Neural cell (in vitro differentiated cells): ENCODE results near the gene SZT2.

Source experiments
- EP300 ChIP-seq: fragments of 450-650 bp; conservative IDR thresholded peaks from 2 replicates; pipeline ENCODE4 v1.6.1; 2014; ENCODE audit warnings: antibody characterized with exemption, mild to moderate bottlenecking, moderate library complexity; ENCODE audit not compliant: poor library complexity, severe bottlenecking
- EZH2 ChIP-seq: fragments of 200-600, 300-800 bp; shearing (Covaris generic), sonication (generic); IDR thresholded peaks from 2 replicates; pipeline ENCODE4 v1.6.1; 2014; ENCODE audit warnings: antibody characterized with exemption, low read length, borderline replicate concordance, mild to moderate bottlenecking; ENCODE audit not compliant: insufficient read depth, poor library complexity, severe bottlenecking
- POLR2AphosphoS5 ChIP-seq: IDR thresholded peaks from 2 replicates; pipeline ENCODE4 v1.6.1; 2012
- RAD21 ChIP-seq: fragments of 450-650 bp; conservative IDR thresholded peaks from 2 replicates; pipeline ENCODE4 v1.6.1; 2014; ENCODE audit warnings: antibody characterized with exemption, mild to moderate bottlenecking, moderate library complexity
- SMC3 ChIP-seq: fragments of 450-650 bp; conservative IDR thresholded peaks from 2 replicates; pipeline ENCODE4 v1.6.1; 2014; ENCODE audit warnings: antibody characterized with exemption, mild to moderate bottlenecking, moderate library complexity; ENCODE audit not compliant: poor library complexity
- TAF1 ChIP-seq: IDR thresholded peaks from 2 replicates; pipeline ENCODE4 v1.6.1; 2012; ENCODE audit warnings: low read depth
- TF ChIP-seq, protein P1 (sequence below): fragments of 450-650 bp; IDR thresholded peaks from 2 replicates; pipeline ENCODE4 v1.5.1; 2014; ENCODE audit warnings: antibody characterized with exemption, mild to moderate bottlenecking, moderate library complexity; ENCODE audit not compliant: poor library complexity, severe bottlenecking
- TF ChIP-seq, protein P2 (sequence below): IDR thresholded peaks from 2 replicates; pipeline ENCODE4 v1.6.1; 2012; ENCODE audit warnings: borderline replicate concordance

DNA sequence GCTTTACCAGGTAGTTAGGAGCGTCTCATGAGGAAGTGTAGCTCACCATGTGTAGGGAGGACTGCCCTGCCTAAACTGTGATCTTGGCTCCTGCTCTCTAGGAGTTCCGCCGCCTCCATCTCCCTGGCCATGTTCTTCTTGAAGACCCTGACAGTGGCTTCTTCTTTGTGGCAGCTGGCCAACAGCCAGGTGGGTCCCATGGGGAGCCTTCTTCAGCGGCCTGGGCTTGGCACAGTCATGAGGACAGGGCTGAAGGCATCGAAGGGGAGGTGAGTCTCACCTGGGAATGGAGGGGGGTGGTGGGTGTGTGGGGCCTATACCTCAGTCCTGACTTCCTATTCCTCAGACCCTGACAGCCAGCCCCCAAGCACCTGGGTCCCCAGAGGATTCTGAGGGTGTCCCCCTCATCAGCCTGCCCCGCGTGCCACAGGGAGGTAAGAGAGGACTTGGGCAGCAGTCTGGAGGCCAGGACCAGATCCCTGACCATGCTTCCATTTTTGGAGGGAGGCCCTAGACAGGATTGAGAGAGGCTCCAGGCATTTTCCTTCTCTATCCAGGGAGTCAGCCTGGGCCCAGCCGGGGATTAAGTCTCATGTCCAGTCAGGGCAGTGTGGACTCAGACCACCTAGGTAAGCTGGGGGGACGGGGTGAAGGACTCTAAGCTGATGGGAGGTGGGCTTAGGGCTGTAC, 42.6 kb downstream of the SZT2 start:
- TF ChIP-seq, protein P1, sequence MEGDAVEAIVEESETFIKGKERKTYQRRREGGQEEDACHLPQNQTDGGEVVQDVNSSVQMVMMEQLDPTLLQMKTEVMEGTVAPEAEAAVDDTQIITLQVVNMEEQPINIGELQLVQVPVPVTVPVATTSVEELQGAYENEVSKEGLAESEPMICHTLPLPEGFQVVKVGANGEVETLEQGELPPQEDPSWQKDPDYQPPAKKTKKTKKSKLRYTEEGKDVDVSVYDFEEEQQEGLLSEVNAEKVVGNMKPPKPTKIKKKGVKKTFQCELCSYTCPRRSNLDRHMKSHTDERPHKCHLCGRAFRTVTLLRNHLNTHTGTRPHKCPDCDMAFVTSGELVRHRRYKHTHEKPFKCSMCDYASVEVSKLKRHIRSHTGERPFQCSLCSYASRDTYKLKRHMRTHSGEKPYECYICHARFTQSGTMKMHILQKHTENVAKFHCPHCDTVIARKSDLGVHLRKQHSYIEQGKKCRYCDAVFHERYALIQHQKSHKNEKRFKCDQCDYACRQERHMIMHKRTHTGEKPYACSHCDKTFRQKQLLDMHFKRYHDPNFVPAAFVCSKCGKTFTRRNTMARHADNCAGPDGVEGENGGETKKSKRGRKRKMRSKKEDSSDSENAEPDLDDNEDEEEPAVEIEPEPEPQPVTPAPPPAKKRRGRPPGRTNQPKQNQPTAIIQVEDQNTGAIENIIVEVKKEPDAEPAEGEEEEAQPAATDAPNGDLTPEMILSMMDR: no peak
- TF ChIP-seq SMC3 (no peak), EP300 (no peak), TAF1 (no peak), RAD21 (no peak), EZH2 (no peak), POLR2AphosphoS5 (no peak)
- TF ChIP-seq, protein P2, sequence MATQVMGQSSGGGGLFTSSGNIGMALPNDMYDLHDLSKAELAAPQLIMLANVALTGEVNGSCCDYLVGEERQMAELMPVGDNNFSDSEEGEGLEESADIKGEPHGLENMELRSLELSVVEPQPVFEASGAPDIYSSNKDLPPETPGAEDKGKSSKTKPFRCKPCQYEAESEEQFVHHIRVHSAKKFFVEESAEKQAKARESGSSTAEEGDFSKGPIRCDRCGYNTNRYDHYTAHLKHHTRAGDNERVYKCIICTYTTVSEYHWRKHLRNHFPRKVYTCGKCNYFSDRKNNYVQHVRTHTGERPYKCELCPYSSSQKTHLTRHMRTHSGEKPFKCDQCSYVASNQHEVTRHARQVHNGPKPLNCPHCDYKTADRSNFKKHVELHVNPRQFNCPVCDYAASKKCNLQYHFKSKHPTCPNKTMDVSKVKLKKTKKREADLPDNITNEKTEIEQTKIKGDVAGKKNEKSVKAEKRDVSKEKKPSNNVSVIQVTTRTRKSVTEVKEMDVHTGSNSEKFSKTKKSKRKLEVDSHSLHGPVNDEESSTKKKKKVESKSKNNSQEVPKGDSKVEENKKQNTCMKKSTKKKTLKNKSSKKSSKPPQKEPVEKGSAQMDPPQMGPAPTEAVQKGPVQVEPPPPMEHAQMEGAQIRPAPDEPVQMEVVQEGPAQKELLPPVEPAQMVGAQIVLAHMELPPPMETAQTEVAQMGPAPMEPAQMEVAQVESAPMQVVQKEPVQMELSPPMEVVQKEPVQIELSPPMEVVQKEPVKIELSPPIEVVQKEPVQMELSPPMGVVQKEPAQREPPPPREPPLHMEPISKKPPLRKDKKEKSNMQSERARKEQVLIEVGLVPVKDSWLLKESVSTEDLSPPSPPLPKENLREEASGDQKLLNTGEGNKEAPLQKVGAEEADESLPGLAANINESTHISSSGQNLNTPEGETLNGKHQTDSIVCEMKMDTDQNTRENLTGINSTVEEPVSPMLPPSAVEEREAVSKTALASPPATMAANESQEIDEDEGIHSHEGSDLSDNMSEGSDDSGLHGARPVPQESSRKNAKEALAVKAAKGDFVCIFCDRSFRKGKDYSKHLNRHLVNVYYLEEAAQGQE: no peak
